Neural progenitor cell (in vitro differentiated cells): ENCODE measurements around the gene AMBRA1. TPM values are rescaled to one million over a fixed set of nuclear protein-coding genes. Genes with fewer than 3 reads are reported as not detected.
A peak's percentile ranks its signal among the peaks of the same experiment; 100 is the strongest.

ENCODE experiments used
- DNase-seq: peaks from one replicate; pipeline ENCODE4 v3.0.0-alpha.2; 2016; ENCODE audit warnings: low spot score
- H2AFZ ChIP-seq: fragments of 200-600 bp; sonication (generic); replicated peaks from 2 replicates; pipeline ENCODE4 v1.6.1; 2016; ENCODE audit warnings: antibody characterized with exemption
- H3F3A ChIP-seq: fragments of 200-600 bp; sonication (generic); 2 replicates; pipeline ENCODE4 v1.6.1; 2016; ENCODE audit warnings: antibody characterized with exemption, low read depth
- H3K27ac ChIP-seq: fragments of 200-600 bp; sonication (generic); 2 replicates; pipeline ENCODE4 v1.5.1; 2016; ENCODE audit warnings: mild to moderate bottlenecking
- H3K27me3 ChIP-seq: fragments of 200-600 bp; sonication (generic); 2 replicates; pipeline ENCODE4 v1.6.1; 2016; ENCODE audit warnings: mild to moderate bottlenecking, moderate library complexity
- H3K36me3 ChIP-seq: fragments of 200-600 bp; sonication (generic); 2 replicates; pipeline ENCODE4 v1.5.1; 2016
- H3K4me1 ChIP-seq: fragments of 200-600 bp; sonication (generic); 2 replicates; pipeline ENCODE4 v1.6.1; 2016; ENCODE audit warnings: mixed run types
- H3K4me2 ChIP-seq: fragments of 200-600 bp; sonication (generic); 2 replicates; pipeline ENCODE4 v1.6.1; 2016
- H3K4me3 ChIP-seq: fragments of 200-600 bp; sonication (generic); 2 replicates; pipeline ENCODE4 v1.5.1; 2016
- H3K79me2 ChIP-seq: fragments of 200-600 bp; sonication (generic); 2 replicates; pipeline ENCODE4 v1.6.1; 2016; ENCODE audit warnings: low read depth
- H3K9ac ChIP-seq: fragments of 200-600 bp; sonication (generic); 2 replicates; pipeline ENCODE4 v1.6.1; 2016
- H3K9me3 ChIP-seq: fragments of 200-600 bp; sonication (generic); 2 replicates; pipeline ENCODE4 v1.5.1; 2016; ENCODE audit warnings: low read depth
- H4K20me1 ChIP-seq: fragments of 200-600 bp; sonication (generic); 2 replicates; pipeline ENCODE4 v1.6.1; 2016; ENCODE audit warnings: low read depth
- H3K27ac Mint-ChIP-seq: 3 replicates; pipeline ENCODE4 v1.8.0; 2021; ENCODE audit warnings: mixed read lengths
- H3K27me3 Mint-ChIP-seq: 2 replicates; pipeline ENCODE4 v1.8.0; 2022; ENCODE audit warnings: low read depth, mild to moderate bottlenecking, inconsistent platforms, moderate library complexity, mixed read lengths; ENCODE audit not compliant: insufficient read depth
- H3K36me3 Mint-ChIP-seq: 3 replicates; pipeline ENCODE4 v1.8.0; 2021; ENCODE audit warnings: mixed read lengths
- H3K4me1 Mint-ChIP-seq: 3 replicates; pipeline ENCODE4 v1.8.0; 2021; ENCODE audit warnings: mixed read lengths
- H3K4me3 Mint-ChIP-seq: 3 replicates; pipeline ENCODE4 v1.8.0; 2021; ENCODE audit warnings: mild to moderate bottlenecking, moderate library complexity, mixed read lengths
- H3K9me3 Mint-ChIP-seq: 3 replicates; pipeline ENCODE4 v1.8.0; 2020; ENCODE audit warnings: mixed read lengths
- CTCF ChIP-seq: fragments of 200-600 bp; sonication (generic); IDR thresholded peaks from 2 replicates; pipeline ENCODE4 v1.5.1; 2017; ENCODE audit warnings: antibody characterized with exemption, mild to moderate bottlenecking
- EZH2 ChIP-seq: fragments of 200-600 bp; sonication (generic); IDR thresholded peaks from 2 replicates; pipeline ENCODE4 v1.6.1; 2017; ENCODE audit warnings: antibody characterized with exemption, mild to moderate bottlenecking, moderate library complexity
- EZH2phosphoT487 ChIP-seq: fragments of 200-600 bp; sonication (generic); IDR thresholded peaks from 2 replicates; pipeline ENCODE4 v1.6.1; 2017; ENCODE audit warnings: antibody characterized with exemption
- total RNA-seq: library from RNA; depleted of rRNA; stranded (reverse); fragments of >200 nt; gene quantifications from 2 replicates; pipeline ENCODE4 v1.2.3, GENCODE V29; 2015; ENCODE audit warnings: low replicate concordance

The AMBRA1 gene
- total RNA-seq, 1 donor from 2014 or later: 20.7 TPM

- peaks cover 22% of the 10 kb centered on the region for H3K4me1 Mint-ChIP-seq
- Histone ChIP-seq H3K9ac (no peak overlapping the region), H3K27me3 (no peaks in the 10 kb centered on the region), H4K20me1 (peaks cover 14% of the 10 kb centered on the region), H3K4me1 (peaks cover 26% of the 10 kb centered on the region), H3K4me3 (no peak overlapping the region), H3K4me2 (no peak overlapping the region), H3K9me3 (no peaks in the 10 kb centered on the region), H3K36me3 (no peaks in the 10 kb centered on the region), H3F3A (peaks cover 32% of the 10 kb centered on the region), H3K27ac (no peak overlapping the region), H2AFZ (no peak overlapping the region), H3K79me2 (no peaks in the 10 kb centered on the region)
- H3K4me3 Mint-ChIP-seq: no peak overlapping the region
- no peak overlapping the region for H3K27ac Mint-ChIP-seq
- TF ChIP-seq EZH2: no peak
- no peak for TF ChIP-seq EZH2phosphoT487
- no peak for TF ChIP-seq CTCF
- H3K9me3 Mint-ChIP-seq: no peaks in the 10 kb centered on the region
- no peak for DNase-seq
- H3K27me3 Mint-ChIP-seq: peaks cover 3% of the 10 kb centered on the region
- peaks cover 16% of the 10 kb centered on the region for H3K36me3 Mint-ChIP-seq
Observed at GRCh38 chr11:46421257-46421880, 172.5 kb downstream of the AMBRA1 start.

- Mint-ChIP-seq H3K4me1 (peaks cover 22% of the 10 kb centered on the region), H3K36me3 (peaks cover 18% of the 10 kb centered on the region), H3K9me3 (no peaks in the 10 kb centered on the region), H3K4me3 (no peak overlapping the region), H3K27me3 (peaks cover 3% of the 10 kb centered on the region), H3K27ac (no peak overlapping the region)
- Histone ChIP-seq H3K27ac (no peak overlapping the region), H2AFZ (no peak overlapping the region), H3K27me3 (no peaks in the 10 kb centered on the region), H3K36me3 (no peaks in the 10 kb centered on the region), H3K9ac (no peak overlapping the region), H3F3A (peaks cover 32% of the 10 kb centered on the region), H3K79me2 (no peaks in the 10 kb centered on the region), H3K4me1 (peaks cover 28% of the 10 kb centered on the region), H3K4me2 (no peak overlapping the region), H4K20me1 (peaks cover 14% of the 10 kb centered on the region), H3K9me3 (no peaks in the 10 kb centered on the region), H3K4me3 (no peak overlapping the region)
- no peak for TF ChIP-seq CTCF
- TF ChIP-seq EZH2: no peak
- no peak for TF ChIP-seq EZH2phosphoT487
- no peak for DNase-seq
Observed at GRCh38 chr11:46420513-46420912, 173.3 kb downstream of the AMBRA1 start.

- H3K27ac ChIP-seq: no peak overlapping the region
- TF ChIP-seq EZH2phosphoT487: no peak
- TF ChIP-seq CTCF: no peak
- no peak for TF ChIP-seq EZH2
- H3K79me2 ChIP-seq: no peaks in the 10 kb centered on the region
- H3K4me3 Mint-ChIP-seq: no peak overlapping the region
- H3K4me1 ChIP-seq: peaks cover 28% of the 10 kb centered on the region
- peaks cover 22% of the 10 kb centered on the region for H3K4me1 Mint-ChIP-seq
- H3F3A ChIP-seq: peaks cover 32% of the 10 kb centered on the region
- H4K20me1 ChIP-seq: peaks cover 14% of the 10 kb centered on the region
- no peak overlapping the region for H3K9ac ChIP-seq
- peaks cover 30% of the 10 kb centered on the region for H3K36me3 Mint-ChIP-seq
- H3K9me3 Mint-ChIP-seq: no peaks in the 10 kb centered on the region
- H3K36me3 ChIP-seq: no peaks in the 10 kb centered on the region
- H2AFZ ChIP-seq: no peak overlapping the region
- H3K4me2 ChIP-seq: peak overlapping the region; percentile 56
- H3K27me3 Mint-ChIP-seq: peaks cover 3% of the 10 kb centered on the region
- no peaks in the 10 kb centered on the region for H3K9me3 ChIP-seq
- peak; percentile 41 for DNase-seq
- no peaks in the 10 kb centered on the region for H3K27me3 ChIP-seq
- H3K4me3 ChIP-seq: no peak overlapping the region
- no peak overlapping the region for H3K27ac Mint-ChIP-seq
Observed at GRCh38 chr11:46418751-46419150, 175.1 kb downstream of the AMBRA1 start.
